A549 (cell line): ENCODE data around the gene HCFC1R1. TPM values are rescaled to one million over a fixed set of nuclear protein-coding genes. Genes with fewer than 3 reads are reported as not detected.

Experiments used
- ATAC-seq, 2 experiments: fragments of 200-7000 bp in 1 of 2; fragments of >200 bp in 1 of 2; cut with Nextera tagmentation in 1 of 2; cut with Tn5 transposase in 1 of 2; 3 replicates each; pipeline versions ENCODE4 v1.8.0 to v1.9.1; 2018 to 2020; ENCODE audit warnings: mild to moderate bottlenecking in 1 of 2, moderate library complexity in 1 of 2
- CTCF ChIA-PET: fragments of 300-600 bp; sonication (Branson Sonifier 250); formaldehyde crosslinking; extraction: SDS; loops from one replicate; lab custom pipeline; 2021; ENCODE audit warnings: antibody characterized with exemption, inconsistent platforms; lab: Yijun Ruan, JAX
- POLR2A ChIA-PET: fragments of 350-600 bp; formaldehyde crosslinking; extraction: SDS; loops from one replicate; lab custom pipeline; 2021; ENCODE audit warnings: antibody characterized with exemption, inconsistent platforms; lab: Yijun Ruan, JAX
- DNase-seq, 2 experiments: peaks; one replicate each; pipeline versions ENCODE4 v3.0.0 to v3.0.0-alpha.2; 2011 to 2016; ENCODE audit warnings: low read depth in 1 of 2, low spot score in 1 of 2
- FAIRE-seq: peaks from 2 replicates; lab custom pipeline; 2011; peaks lifted over from hg19 to GRCh38; lab: Jason Lieb, UNC
- H3K27ac ChIP-seq, 2 experiments: fragments of >200 bp; sonication (Bioruptor Twin); formaldehyde crosslinking; 3 replicates each; pipeline ENCODE4 v1.5.1; 2016 to 2017
- H3K4me1 ChIP-seq: fragments of >200 bp; sonication (Bioruptor Twin); formaldehyde crosslinking; 3 replicates; pipeline ENCODE4 v1.6.1; 2016
- H3K4me2 ChIP-seq: fragments of >200 bp; sonication (Bioruptor Twin); formaldehyde crosslinking; 3 replicates; pipeline ENCODE4 v1.6.1; 2016
- H3K4me3 ChIP-seq: fragments of >200 bp; sonication (Bioruptor Twin); formaldehyde crosslinking; 3 replicates; pipeline ENCODE4 v1.5.1; 2016
- H3K9me3 ChIP-seq: fragments of >200 bp; sonication (Bioruptor Twin); formaldehyde crosslinking; 3 replicates; pipeline ENCODE4 v1.6.1; 2016
- ATOH8 ChIP-seq: fragments of 250-450 bp; sonication (Bioruptor Pico); IDR thresholded peaks from 2 replicates; pipeline ENCODE4 v1.5.0; 2020; ENCODE audit warnings: low read depth, mild to moderate bottlenecking, moderate library complexity
- BCL3 ChIP-seq: fragments of >200 bp; sonication (Bioruptor Twin); formaldehyde crosslinking; IDR thresholded peaks from 3 replicates; pipeline ENCODE4 v1.6.1; 2016
- BHLHE40 ChIP-seq: IDR thresholded peaks from 2 replicates; pipeline ENCODE4 v1.6.1; 2012; ENCODE audit warnings: low read depth, low read length, inconsistent platforms
- CBX2 ChIP-seq: fragments of 200-600 bp; sonication (generic); IDR thresholded peaks from 2 replicates; pipeline ENCODE4 v1.6.1; 2016; ENCODE audit warnings: low read depth, mild to moderate bottlenecking, borderline replicate concordance
- CEBPB ChIP-seq, 2 experiments: fragments of >200 bp in 1 of 2; sonication (Bioruptor Twin) in 1 of 2; formaldehyde crosslinking in 1 of 2; IDR thresholded peaks; 2 replicates each; pipeline ENCODE4 v1.6.1; 2012 to 2016
- CHD2 ChIP-seq: fragments of 150-350 bp; IDR thresholded peaks from 2 replicates; pipeline ENCODE4 v1.6.1; 2014; ENCODE audit warnings: low read length; ENCODE audit not compliant: partially characterized antibody
- CTCF ChIP-seq: fragments of >200 bp; sonication (Bioruptor Twin); formaldehyde crosslinking; IDR thresholded peaks from 3 replicates; pipeline ENCODE4 v1.5.1; 2016
- EHF ChIP-seq: fragments of 250-450 bp; sonication (Bioruptor Pico); IDR thresholded peaks from 2 replicates; pipeline ENCODE4 v1.5.0; 2020; ENCODE audit warnings: mild to moderate bottlenecking
- EP300 ChIP-seq, 2 experiments: fragments of >200 bp; sonication (Bioruptor Twin); formaldehyde crosslinking; IDR thresholded peaks; 2 replicates in 1 of 2; 3 replicates in 1 of 2; pipeline ENCODE4 v1.6.1; 2016 to 2017
- FOSB ChIP-seq: fragments of 250-450 bp; sonication (Bioruptor Pico); IDR thresholded peaks from 2 replicates; pipeline ENCODE4 v1.5.0; 2020; ENCODE audit warnings: mild to moderate bottlenecking, moderate library complexity
- FOSL2 ChIP-seq, 2 experiments: fragments of 450-650 bp in 1 of 2; fragments of >200 bp in 1 of 2; sonication (Bioruptor Twin) in 1 of 2; formaldehyde crosslinking; IDR thresholded peaks; 2 replicates each; pipeline versions ENCODE4 v1.5.0 to v1.6.1; 2016 to 2020; ENCODE audit warnings: mild to moderate bottlenecking in 1 of 2, moderate library complexity in 1 of 2
- FOXS1 ChIP-seq: fragments of 250-450 bp; sonication (Bioruptor Pico); IDR thresholded peaks from 2 replicates; pipeline ENCODE4 v1.5.0; 2020; ENCODE audit warnings: mild to moderate bottlenecking, moderate library complexity
- GATA3 ChIP-seq: IDR thresholded peaks from 2 replicates; pipeline ENCODE4 v1.6.1; 2012; ENCODE audit warnings: borderline replicate concordance
- HDAC2 ChIP-seq: fragments of 200-600 bp; sonication (generic); IDR thresholded peaks from 2 replicates; pipeline ENCODE4 v1.6.1; 2016
- HOXA7 ChIP-seq: fragments of 250-450 bp; sonication (Bioruptor Pico); IDR thresholded peaks from 2 replicates; pipeline ENCODE4 v1.5.0; 2020; ENCODE audit warnings: mild to moderate bottlenecking, moderate library complexity
- HOXB5 ChIP-seq: fragments of 250-450 bp; sonication (Bioruptor Pico); IDR thresholded peaks from 2 replicates; pipeline ENCODE4 v1.5.0; 2020; ENCODE audit warnings: mild to moderate bottlenecking, moderate library complexity
- JUN ChIP-seq, 2 experiments: fragments of >200 bp; sonication (Bioruptor Twin); formaldehyde crosslinking; IDR thresholded peaks; 2 replicates in 1 of 2; 3 replicates in 1 of 2; pipeline ENCODE4 v1.6.1; 2016 to 2017
- JUNB ChIP-seq: fragments of >200 bp; sonication (Bioruptor Twin); formaldehyde crosslinking; IDR thresholded peaks from 2 replicates; pipeline ENCODE4 v1.6.1; 2016
- MAZ ChIP-seq: fragments of 150-350 bp; IDR thresholded peaks from 2 replicates; pipeline ENCODE4 v1.6.1; 2014; ENCODE audit warnings: antibody characterized with exemption, low read depth, low read length, borderline replicate concordance
- MYC ChIP-seq: IDR thresholded peaks from 2 replicates; pipeline ENCODE4 v1.6.1; 2012; ENCODE audit warnings: mild to moderate bottlenecking, inconsistent platforms, low read length, improper control_type of control experiment, borderline replicate concordance
- POLR2AphosphoS2 ChIP-seq: conservative IDR thresholded peaks from 2 replicates; pipeline ENCODE4 v1.6.1; 2012; ENCODE audit warnings: low read length, improper control_type of control experiment, inconsistent platforms
- RARB ChIP-seq: fragments of 250-450 bp; sonication (Bioruptor Pico); IDR thresholded peaks from 2 replicates; pipeline ENCODE4 v1.8.0; 2021; ENCODE audit warnings: mild to moderate bottlenecking, moderate library complexity
- RNF2 ChIP-seq: fragments of 200-600 bp; sonication (generic); IDR thresholded peaks from 2 replicates; pipeline ENCODE4 v1.6.1; 2016; ENCODE audit warnings: low read depth, mild to moderate bottlenecking, antibody characterized with exemption, moderate library complexity, borderline replicate concordance
- SREBF2 ChIP-seq: fragments of 450-650 bp; IDR thresholded peaks from 2 replicates; pipeline ENCODE4 v1.6.1; 2014; ENCODE audit warnings: mild to moderate bottlenecking, moderate library complexity
- TFCP2L1 ChIP-seq: fragments of 250-450 bp; sonication (Bioruptor Pico); IDR thresholded peaks from 2 replicates; pipeline ENCODE4 v1.5.0; 2021; ENCODE audit warnings: mild to moderate bottlenecking
- TP53 ChIP-seq: fragments of 250-450 bp; sonication (Bioruptor Pico); IDR thresholded peaks from 2 replicates; pipeline ENCODE4 v1.5.0; 2021; ENCODE audit warnings: mild to moderate bottlenecking, moderate library complexity
- USF2 ChIP-seq: fragments of 450-650 bp; IDR thresholded peaks from 2 replicates; pipeline ENCODE4 v1.6.1; 2014; ENCODE audit warnings: antibody characterized with exemption
- WGBS: methylation state at CpG from one replicate; pipeline ENCODE4 v1.1.6; 2017; ENCODE audit errors: missing lambda C conversion rate; 5-methylcytosine and 5-hydroxymethylcytosine counted together
- polyA plus RNA-seq, 4 experiments: library from polyadenylated mRNA; depleted of rRNA in 3 of 4; stranded (reverse); fragments of >200 nt; fragmentation: RNase III in 1 of 4; extraction: RNeasy Plus Mini Kit Qiagen cat#74134 plus additional on column Dnase treatment in 1 of 4; gene quantifications; 2 replicates in 3 of 4; 3 replicates in 1 of 4; pipeline ENCODE4 v1.2.3, GENCODE V29; 2011 to 2017
- TF ChIP-seq, protein P1 (sequence below): IDR thresholded peaks from 2 replicates; pipeline ENCODE4 v1.6.1; 2012
- TF ChIP-seq, protein P2 (sequence below): fragments of 200-600 bp; sonication (generic); IDR thresholded peaks from 2 replicates; pipeline ENCODE4 v1.6.1; 2016; ENCODE audit warnings: antibody characterized with exemption, mild to moderate bottlenecking, moderate library complexity

Gene HCFC1R1
- polyA plus RNA-seq, 2 of the 4 experiments (the other 2 are of a cell fraction), result 46.4 to 179 TPM

DNA sequence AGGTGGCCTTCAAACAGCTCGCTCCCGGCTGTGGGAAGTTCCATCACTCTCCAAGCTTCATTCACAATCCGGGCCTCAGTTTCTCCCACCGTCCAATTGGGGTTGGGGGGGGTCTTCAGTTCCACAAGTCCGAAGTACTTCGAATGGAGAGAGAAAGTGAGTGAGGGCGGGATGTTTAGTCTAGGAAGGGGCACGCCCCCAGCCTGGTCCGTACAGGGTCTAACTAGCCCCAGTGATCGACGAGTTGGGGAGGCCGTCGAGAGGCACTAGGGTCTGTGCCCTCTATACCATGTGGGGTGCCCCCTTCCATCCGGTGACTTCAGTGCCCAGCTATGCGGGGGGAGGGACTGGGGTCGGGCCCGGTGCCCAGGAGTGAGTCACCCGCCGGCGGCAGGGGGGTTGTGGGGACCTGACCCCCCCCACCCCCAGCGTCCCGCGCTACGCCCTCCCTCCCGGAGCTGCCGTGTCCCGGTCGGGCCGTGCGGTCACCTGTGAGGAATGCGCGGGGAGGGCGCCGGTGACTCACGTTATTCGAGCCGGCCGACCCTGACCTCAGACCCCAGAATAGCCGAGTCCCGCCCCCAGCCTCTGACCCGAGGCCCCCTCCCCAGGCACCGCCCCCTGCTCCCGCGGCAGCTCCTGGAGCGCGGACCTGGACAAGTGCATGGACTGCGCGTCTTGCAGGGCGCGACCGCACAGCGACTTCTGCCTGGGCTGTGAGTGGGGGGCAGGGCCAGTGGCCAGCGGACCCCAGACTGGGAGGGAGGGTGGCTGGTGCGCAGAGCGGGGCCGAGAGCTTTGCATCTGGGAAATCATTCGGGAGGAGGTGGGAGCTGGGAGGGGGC, 2.9 kb downstream of the HCFC1R1 start:
- Histone ChIP-seq H3K27ac (peak overlapping the region; percentile 98 to 100), H3K4me3 (peak overlapping the region; percentile 93), H3K4me1 (peaks cover 24% of the 10 kb centered on the region), H3K4me2 (peak overlapping the region; percentile 89), H3K9me3 (no peaks in the 10 kb centered on the region)
- no peak for FAIRE-seq
- 0% methylated on average over 16 of the region's 57 CpGs for WGBS
- peak; percentile 81 to 93 for DNase-seq
- ChIA-PET CTCF (interaction anchor here (0.8 to 6.6 kb wide), 12 partner anchors 9 to 182 kb away, joined by 3 to 112 read pairs (median 4); no protein-coding TSS in a partner anchor), POLR2A (interaction anchor here (0.6 to 6.2 kb wide), 19 partner anchors 8 to 1561 kb away, joined by 3 to 107 read pairs (median 5); partner anchors contain the start of genes PAQR4 and PKMYT1)
- peak; percentile 9 to 46 for ATAC-seq
- TF ChIP-seq GATA3 (peak; percentile 87), CTCF (no peak), BCL3 (no peak; the same call in 1 of the 3 replicates), HDAC2 (no peak), MAZ (0 out of 2 replicates have a peak, but pooled peaks have one; percentile 73), HOXB5 (no peak; the same call in 1 of the 2 replicates), TFCP2L1 (CRISPR knock-in tag) (peak; percentile 97), SREBF2 (no peak), FOSB (CRISPR knock-in tag) (peak; percentile 96), BHLHE40 (no peak), TP53 (CRISPR knock-in tag) (peak; percentile 95), CBX2 (no peak), FOSL2 (IDR thresholded peaks at IDR 0.05) (peak; percentile 98), FOSL2 (CRISPR knock-in tag; IDR thresholded peaks at IDR 0.05) (peak; percentile 99), JUNB (peak; percentile 95), FOXS1 (CRISPR knock-in tag) (no peak), HOXA7 (CRISPR knock-in tag) (peak; percentile 92; the same call in 1 of the 2 replicates), CHD2 (no peak), EP300 (IDR thresholded peaks at IDR 0.05) (peak; percentile 60 to 80; a peak in 3 of 5 replicates), CEBPB (IDR thresholded peaks at IDR 0.05) (0 out of 4 replicates have a peak, but pooled peaks of 1 of the 2 experiments have one; percentile 29), RARB (CRISPR knock-in tag) (peak; percentile 63), ATOH8 (CRISPR knock-in tag) (peak; percentile 70; the same call in 1 of the 2 replicates), USF2 (peak; percentile 44; the same call in 1 of the 2 replicates), POLR2AphosphoS2 (peak; percentile 76), EHF (CRISPR knock-in tag) (peak; percentile 77; the same call in 1 of the 2 replicates), JUN (IDR thresholded peaks at IDR 0.05) (peak; percentile 88 to 90; a peak in 4 of 5 replicates), RNF2 (no peak), MYC (peak; percentile 84; the same call in 1 of the 2 replicates)
- TF ChIP-seq, protein P1, sequence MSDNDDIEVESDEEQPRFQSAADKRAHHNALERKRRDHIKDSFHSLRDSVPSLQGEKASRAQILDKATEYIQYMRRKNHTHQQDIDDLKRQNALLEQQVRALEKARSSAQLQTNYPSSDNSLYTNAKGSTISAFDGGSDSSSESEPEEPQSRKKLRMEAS, result peak; percentile 94
- TF ChIP-seq, protein P2, sequence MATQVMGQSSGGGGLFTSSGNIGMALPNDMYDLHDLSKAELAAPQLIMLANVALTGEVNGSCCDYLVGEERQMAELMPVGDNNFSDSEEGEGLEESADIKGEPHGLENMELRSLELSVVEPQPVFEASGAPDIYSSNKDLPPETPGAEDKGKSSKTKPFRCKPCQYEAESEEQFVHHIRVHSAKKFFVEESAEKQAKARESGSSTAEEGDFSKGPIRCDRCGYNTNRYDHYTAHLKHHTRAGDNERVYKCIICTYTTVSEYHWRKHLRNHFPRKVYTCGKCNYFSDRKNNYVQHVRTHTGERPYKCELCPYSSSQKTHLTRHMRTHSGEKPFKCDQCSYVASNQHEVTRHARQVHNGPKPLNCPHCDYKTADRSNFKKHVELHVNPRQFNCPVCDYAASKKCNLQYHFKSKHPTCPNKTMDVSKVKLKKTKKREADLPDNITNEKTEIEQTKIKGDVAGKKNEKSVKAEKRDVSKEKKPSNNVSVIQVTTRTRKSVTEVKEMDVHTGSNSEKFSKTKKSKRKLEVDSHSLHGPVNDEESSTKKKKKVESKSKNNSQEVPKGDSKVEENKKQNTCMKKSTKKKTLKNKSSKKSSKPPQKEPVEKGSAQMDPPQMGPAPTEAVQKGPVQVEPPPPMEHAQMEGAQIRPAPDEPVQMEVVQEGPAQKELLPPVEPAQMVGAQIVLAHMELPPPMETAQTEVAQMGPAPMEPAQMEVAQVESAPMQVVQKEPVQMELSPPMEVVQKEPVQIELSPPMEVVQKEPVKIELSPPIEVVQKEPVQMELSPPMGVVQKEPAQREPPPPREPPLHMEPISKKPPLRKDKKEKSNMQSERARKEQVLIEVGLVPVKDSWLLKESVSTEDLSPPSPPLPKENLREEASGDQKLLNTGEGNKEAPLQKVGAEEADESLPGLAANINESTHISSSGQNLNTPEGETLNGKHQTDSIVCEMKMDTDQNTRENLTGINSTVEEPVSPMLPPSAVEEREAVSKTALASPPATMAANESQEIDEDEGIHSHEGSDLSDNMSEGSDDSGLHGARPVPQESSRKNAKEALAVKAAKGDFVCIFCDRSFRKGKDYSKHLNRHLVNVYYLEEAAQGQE, result 0 out of 2 replicates have a peak, but pooled peaks have one; percentile 16
